ENCODE measurements around the gene GPR35. TPM values are rescaled to one million over a fixed set of nuclear protein-coding genes. Genes with fewer than 3 reads are reported as not detected.
A peak's percentile ranks its signal among the peaks of the same experiment; 100 is the strongest.

The GPR35 gene
- total RNA-seq, 4 donors from 2014 or later = 1.8 to 4.0 (median 2.2) TPM

DNA sequence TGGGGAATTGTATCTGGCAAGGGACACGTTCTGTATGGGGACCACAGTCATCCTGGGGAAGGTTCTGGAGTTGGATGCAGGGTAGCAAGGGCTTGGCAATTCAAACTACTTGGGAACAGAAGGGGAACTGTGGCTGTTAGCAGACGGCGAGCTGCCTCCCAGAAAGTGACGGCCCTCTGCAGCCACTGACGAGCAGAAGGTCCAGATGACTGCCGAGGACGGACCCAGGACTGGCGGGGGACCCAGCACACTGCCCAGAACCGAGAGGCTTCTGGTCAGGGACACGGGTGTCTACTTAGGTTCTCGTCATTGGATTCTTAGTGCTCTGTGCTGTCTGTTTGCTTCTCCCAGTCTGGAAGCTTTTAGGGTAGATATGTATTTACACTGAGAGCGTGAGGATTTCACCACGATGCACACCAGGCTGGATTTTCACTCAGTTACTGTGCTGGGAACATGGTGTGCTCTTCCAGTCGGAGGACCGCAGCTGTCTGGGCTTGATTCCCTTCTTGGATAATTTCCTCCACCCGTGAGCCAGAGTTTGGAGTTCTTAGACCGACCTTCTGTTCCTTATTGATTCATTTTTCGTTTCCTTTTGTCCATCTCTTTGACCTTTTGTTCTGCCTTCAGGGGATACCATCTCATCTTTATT lies 13.4 kb downstream of the GPR35 start:
- H3K9me3 ChIP-seq = peaks cover 0 to 5% (median 4%) of the 10 kb centered on the region in 4 donors
- peaks cover 0 to 7% (median 0%) of the 10 kb centered on the region in 4 donors for H3K4me1 ChIP-seq
- TF ChIP-seq, protein P1, sequence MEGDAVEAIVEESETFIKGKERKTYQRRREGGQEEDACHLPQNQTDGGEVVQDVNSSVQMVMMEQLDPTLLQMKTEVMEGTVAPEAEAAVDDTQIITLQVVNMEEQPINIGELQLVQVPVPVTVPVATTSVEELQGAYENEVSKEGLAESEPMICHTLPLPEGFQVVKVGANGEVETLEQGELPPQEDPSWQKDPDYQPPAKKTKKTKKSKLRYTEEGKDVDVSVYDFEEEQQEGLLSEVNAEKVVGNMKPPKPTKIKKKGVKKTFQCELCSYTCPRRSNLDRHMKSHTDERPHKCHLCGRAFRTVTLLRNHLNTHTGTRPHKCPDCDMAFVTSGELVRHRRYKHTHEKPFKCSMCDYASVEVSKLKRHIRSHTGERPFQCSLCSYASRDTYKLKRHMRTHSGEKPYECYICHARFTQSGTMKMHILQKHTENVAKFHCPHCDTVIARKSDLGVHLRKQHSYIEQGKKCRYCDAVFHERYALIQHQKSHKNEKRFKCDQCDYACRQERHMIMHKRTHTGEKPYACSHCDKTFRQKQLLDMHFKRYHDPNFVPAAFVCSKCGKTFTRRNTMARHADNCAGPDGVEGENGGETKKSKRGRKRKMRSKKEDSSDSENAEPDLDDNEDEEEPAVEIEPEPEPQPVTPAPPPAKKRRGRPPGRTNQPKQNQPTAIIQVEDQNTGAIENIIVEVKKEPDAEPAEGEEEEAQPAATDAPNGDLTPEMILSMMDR (IDR thresholded peaks at IDR 0.05) = no peak
- TF ChIP-seq EP300 (IDR thresholded peaks at IDR 0.05) = no peak
- no peak for TF ChIP-seq POLR2A (IDR thresholded peaks at IDR 0.05; ENCODE audit: low read depth)
- no peak for TF ChIP-seq POLR2AphosphoS5 (IDR thresholded peaks at IDR 0.05)
- peaks cover 0 to 54% (median 0%) of the 10 kb centered on the region in 4 donors for H3K27me3 ChIP-seq
- no peak overlapping the region for H3K4me3 ChIP-seq
- DNase-seq (ENCODE audit: extremely low spot score) = no peak
- intact Hi-C loops (cut with DNase I) = no loop called here
- WGBS = 58% methylated on average over 9 of the region's 18 CpGs
- peak overlapping the region in 1 of 4 donors; percentile 70 for H3K27ac ChIP-seq (replicated peaks in 1 of 4)
- H3K36me3 ChIP-seq = no peaks in the 10 kb centered on the region

DNA sequence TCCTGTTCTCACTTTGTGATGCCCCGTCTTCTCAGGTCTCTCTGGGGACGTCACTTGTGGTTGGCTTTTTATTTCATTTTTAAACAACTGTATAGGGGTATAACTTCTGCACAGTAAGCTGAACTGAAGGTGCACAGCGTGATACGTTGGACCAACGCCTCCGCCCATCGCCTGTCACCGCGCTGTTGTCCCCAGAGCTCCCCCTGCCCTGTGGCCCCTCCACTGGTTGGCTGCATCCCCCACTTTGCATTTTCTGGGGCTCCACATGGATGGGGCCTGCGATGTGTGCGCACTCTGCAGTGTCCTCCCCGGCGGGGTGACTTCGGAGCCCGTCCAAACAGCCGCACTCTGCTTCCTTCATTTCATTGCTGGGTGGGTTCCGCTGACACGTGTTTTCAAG lies 14.3 kb downstream of the GPR35 start:
- H3K4me1 ChIP-seq = peaks cover 0 to 7% (median 0%) of the 10 kb centered on the region in 4 donors
- intact Hi-C loops (cut with DNase I) = no loop called here
- no peak for DNase-seq (ENCODE audit: extremely low spot score)
- peak overlapping the region in 1 of 4 donors; percentile 62 for H3K27ac ChIP-seq (replicated peaks in 1 of 4)
- H3K27me3 ChIP-seq = peaks cover 0 to 63% (median 0%) of the 10 kb centered on the region in 4 donors
- no peak for TF ChIP-seq POLR2A (IDR thresholded peaks at IDR 0.05; ENCODE audit: low read depth)
- TF ChIP-seq EP300 (IDR thresholded peaks at IDR 0.05) = no peak
- TF ChIP-seq POLR2AphosphoS5 (IDR thresholded peaks at IDR 0.05) = no peak
- TF ChIP-seq, protein P1 (IDR thresholded peaks at IDR 0.05) = no peak
- WGBS = 91% methylated on average over 18 of the region's 18 CpGs
- H3K4me3 ChIP-seq = no peak overlapping the region
- H3K9me3 ChIP-seq = no peaks in the 10 kb centered on the region
- no peaks in the 10 kb centered on the region for H3K36me3 ChIP-seq

DNA sequence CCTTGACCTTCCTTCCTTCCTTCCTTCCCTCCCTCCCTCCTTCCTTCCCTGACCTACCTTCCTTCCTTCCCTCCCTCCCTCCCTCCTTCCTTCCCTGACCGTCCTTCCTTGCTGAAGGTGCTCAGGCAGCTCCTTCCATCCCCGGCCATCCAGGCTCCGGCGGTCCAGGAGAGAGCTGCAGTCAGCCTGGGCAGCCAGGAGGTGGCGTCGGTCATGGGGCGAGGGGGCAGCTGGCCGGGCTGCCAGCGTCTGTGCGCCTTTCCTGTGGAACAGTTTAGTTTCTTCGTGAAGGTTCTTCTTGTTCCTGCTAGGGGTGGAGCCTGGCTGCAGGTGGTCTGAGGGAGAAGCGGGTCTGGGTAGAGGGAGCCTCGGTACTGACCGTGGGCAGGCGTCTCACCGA lies 15.7 kb downstream of the GPR35 start:
- 31% methylated on average over 9 of the region's 16 CpGs for WGBS
- H3K4me1 ChIP-seq = peaks cover 0 to 7% (median 0%) of the 10 kb centered on the region in 4 donors
- no peaks in the 10 kb centered on the region for H3K36me3 ChIP-seq
- no peak for DNase-seq (ENCODE audit: extremely low spot score)
- no peak overlapping the region for H3K27ac ChIP-seq (replicated peaks in 1 of 4)
- H3K4me3 ChIP-seq = no peak overlapping the region
- peaks cover 0 to 76% (median 0%) of the 10 kb centered on the region in 4 donors for H3K27me3 ChIP-seq
- no peaks in the 10 kb centered on the region for H3K9me3 ChIP-seq
- intact Hi-C loops (cut with DNase I) = no loop called here
- TF ChIP-seq POLR2A (IDR thresholded peaks at IDR 0.05; ENCODE audit: low read depth) = no peak
- TF ChIP-seq, protein P1 (IDR thresholded peaks at IDR 0.05) = peak in 1 of 3 experiments; percentile 26

DNA sequence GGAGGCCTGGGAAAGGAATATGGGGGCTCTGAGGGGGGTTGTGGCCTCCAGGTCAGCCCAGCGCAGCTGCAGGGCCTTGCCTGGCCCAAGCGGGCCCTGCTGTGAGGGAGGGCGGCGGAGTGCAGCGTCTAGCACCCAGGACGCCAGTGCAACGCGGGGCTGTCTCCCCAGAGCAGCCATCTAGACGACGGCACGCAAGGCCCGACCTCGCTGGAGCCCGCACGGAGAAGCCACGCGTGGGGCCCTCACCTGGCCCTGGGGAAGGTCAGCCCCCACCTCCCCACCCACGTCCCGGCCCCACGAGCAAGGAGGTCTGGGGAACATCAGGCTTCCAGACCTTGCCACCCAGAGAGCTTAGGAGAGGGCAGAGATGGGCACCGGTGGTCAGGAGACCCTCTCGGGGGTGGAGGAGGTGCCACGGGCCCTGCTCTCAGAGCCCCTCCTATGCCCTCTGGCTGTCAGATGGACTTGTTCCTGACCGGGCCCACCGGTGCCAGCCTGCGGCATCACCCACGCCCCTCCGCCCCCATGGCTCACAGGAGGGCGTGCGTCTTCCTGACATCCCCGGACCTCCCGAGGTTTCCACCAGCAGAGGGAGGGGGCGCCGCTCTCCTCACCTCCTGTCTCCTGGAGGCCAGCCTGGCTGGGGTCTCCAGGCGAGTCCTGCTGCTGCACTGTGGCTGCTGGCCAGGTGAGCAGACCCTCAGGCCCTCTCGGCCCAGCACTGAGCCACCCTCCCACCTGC lies 17.0 kb downstream of the GPR35 start:
- WGBS = 89% methylated on average over 9 of the region's 36 CpGs
- Histone ChIP-seq H3K9me3 (no peaks in the 10 kb centered on the region), H3K27ac (replicated peaks in 1 of 4) (no peak overlapping the region), H3K4me3 (no peak overlapping the region), H3K27me3 (peaks cover 0 to 76% (median 3%) of the 10 kb centered on the region in 4 donors), H3K4me1 (peaks cover 0 to 7% (median 0%) of the 10 kb centered on the region in 4 donors), H3K36me3 (no peaks in the 10 kb centered on the region)
- TF ChIP-seq, protein P1 (IDR thresholded peaks at IDR 0.05) = no peak
- TF ChIP-seq POLR2AphosphoS5 (IDR thresholded peaks at IDR 0.05) = no peak
- no peak for TF ChIP-seq POLR2A (IDR thresholded peaks at IDR 0.05; ENCODE audit: low read depth)
- no peak for TF ChIP-seq EP300 (IDR thresholded peaks at IDR 0.05)
- no peak for DNase-seq (ENCODE audit: extremely low spot score)
- intact Hi-C loops (cut with DNase I) = no loop called here
